Type B pancreatic cell (in vitro differentiated cells): Measurements from ENCODE around the gene FBXO2. TPM values are rescaled to one million over a fixed set of nuclear protein-coding genes. Genes with fewer than 3 reads are reported as not detected.

Experiments used
- DNase-seq: peaks from one replicate; pipeline ENCODE4 v3.0.0; 2021; ENCODE audit warnings: mixed read lengths; ENCODE audit not compliant: unreplicated experiment; ENCODE audit errors: extremely low spot score
- H3K27ac Mint-ChIP-seq: 2 replicates; pipeline ENCODE4 v1.8.0; 2021; ENCODE audit warnings: mild to moderate bottlenecking, mixed read lengths
- H3K27me3 Mint-ChIP-seq: 2 replicates; pipeline ENCODE4 v1.8.0; 2021; ENCODE audit warnings: mixed read lengths
- H3K36me3 Mint-ChIP-seq: 2 replicates; pipeline ENCODE4 v1.8.0; 2021; ENCODE audit warnings: mixed read lengths
- H3K4me1 Mint-ChIP-seq: one replicate; pipeline ENCODE4 v1.8.0; 2021; ENCODE audit warnings: mixed read lengths; ENCODE audit not compliant: unreplicated experiment
- H3K4me3 Mint-ChIP-seq: 2 replicates; pipeline ENCODE4 v1.8.0; 2021; ENCODE audit warnings: mild to moderate bottlenecking, mixed read lengths
- H3K9me3 Mint-ChIP-seq: 2 replicates; pipeline ENCODE4 v1.8.0; 2021; ENCODE audit warnings: mixed read lengths
- CTCF ChIP-seq: fragments of 200-600 bp; sonication (generic); conservative IDR thresholded peaks from 2 replicates; pipeline ENCODE4 v1.5.0; 2021; ENCODE audit warnings: antibody characterized with exemption, mild to moderate bottlenecking
- total RNA-seq: library from RNA; stranded (reverse); gene quantifications from 2 replicates; pipeline ENCODE4 v1.2.1, GENCODE V29; 2021; ENCODE audit warnings: low replicate concordance

The FBXO2 gene
- total RNA-seq, 1 donor from 2014 or later = 7.4 TPM

DNA sequence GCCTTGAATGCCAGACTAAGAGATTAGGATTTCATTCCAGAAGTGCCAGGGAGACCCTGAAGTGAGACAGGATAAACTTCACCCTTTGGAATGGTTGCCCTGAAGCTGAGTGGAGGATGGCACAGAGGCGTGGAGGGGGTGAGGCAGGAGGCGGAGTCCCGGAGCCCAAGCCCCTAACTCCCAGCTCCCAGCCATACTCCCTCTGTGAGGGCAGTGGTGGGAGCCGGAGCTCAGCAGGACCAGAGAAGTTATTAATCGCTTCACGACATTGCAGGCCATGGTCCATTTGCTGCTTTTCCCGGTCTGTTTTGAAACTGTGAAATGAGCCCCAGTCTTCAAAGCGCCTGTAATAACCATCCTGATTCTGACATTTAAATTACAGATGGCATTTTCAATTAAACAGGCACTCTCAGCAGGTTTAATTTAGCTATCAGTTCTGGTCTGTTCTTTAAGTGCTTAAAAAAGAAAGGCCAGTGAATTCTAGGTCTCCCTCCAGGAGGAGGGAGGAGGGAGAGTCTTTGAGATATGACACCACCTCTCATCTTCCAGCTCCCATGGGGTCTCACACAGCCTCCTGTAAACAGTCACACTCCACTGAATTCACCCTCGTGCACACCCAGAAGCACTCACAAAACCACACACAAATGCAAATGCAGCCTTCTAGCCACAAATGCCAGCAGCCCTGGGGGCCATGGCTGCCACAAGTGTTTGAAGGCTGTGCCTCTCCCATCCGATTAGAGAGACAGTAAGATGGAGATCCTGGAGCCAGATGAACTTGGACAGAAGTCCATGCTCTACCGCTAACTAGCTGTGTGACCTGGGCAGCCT is 19.6 kb downstream of the FBXO2 start:
- H3K4me3 Mint-ChIP-seq = no peak overlapping the region

GRCh38 chr1:11629184-11630016 is 24.8 kb downstream of the FBXO2 start:
- no peak overlapping the region for H3K27ac Mint-ChIP-seq
- H3K36me3 Mint-ChIP-seq = no peaks in the 10 kb centered on the region
- H3K4me1 Mint-ChIP-seq = no peaks in the 10 kb centered on the region
- DNase-seq = no peak
- H3K4me3 Mint-ChIP-seq = no peak overlapping the region
- TF ChIP-seq CTCF = no peak
- H3K27me3 Mint-ChIP-seq = peaks cover 26% of the 10 kb centered on the region
- H3K9me3 Mint-ChIP-seq = no peaks in the 10 kb centered on the region

More for the DNA sequence above, 19.6 kb downstream of the FBXO2 start:
- Mint-ChIP-seq H3K36me3 (no peaks in the 10 kb centered on the region), H3K27me3 (peaks cover 19% of the 10 kb centered on the region), H3K9me3 (no peaks in the 10 kb centered on the region), H3K27ac (no peak overlapping the region), H3K4me1 (no peaks in the 10 kb centered on the region)
- TF ChIP-seq CTCF = no peak
- DNase-seq = no peak

GRCh38 chr1:11628767-11629166 is 25.5 kb downstream of the FBXO2 start:
- H3K4me3 Mint-ChIP-seq = no peak overlapping the region
- H3K4me1 Mint-ChIP-seq = no peaks in the 10 kb centered on the region
- TF ChIP-seq CTCF = no peak
- H3K9me3 Mint-ChIP-seq = no peaks in the 10 kb centered on the region
- DNase-seq = no peak
- no peaks in the 10 kb centered on the region for H3K36me3 Mint-ChIP-seq
- no peak overlapping the region for H3K27ac Mint-ChIP-seq
- H3K27me3 Mint-ChIP-seq = peaks cover 22% of the 10 kb centered on the region

DNA sequence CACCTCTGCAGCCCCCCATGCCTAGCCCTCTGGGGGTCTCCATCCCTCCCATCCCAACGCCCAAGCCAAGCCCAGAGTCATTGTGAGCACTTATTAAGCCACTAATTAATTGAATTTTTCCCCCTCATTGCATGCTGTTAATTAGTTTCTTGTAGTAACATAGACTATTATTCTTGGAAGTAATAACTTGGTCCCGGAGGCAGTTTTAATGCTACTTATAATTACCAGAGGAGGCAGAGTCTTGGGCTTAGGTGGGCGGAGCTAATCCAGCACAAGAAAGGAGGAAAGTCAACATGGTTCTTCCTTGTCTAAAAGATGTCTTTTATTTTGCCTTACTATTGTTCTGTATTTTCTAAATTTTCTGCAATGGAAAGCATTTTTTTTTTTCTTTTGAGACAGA is 27.7 kb downstream of the FBXO2 start:
- Mint-ChIP-seq H3K9me3 (no peaks in the 10 kb centered on the region), H3K27ac (no peak overlapping the region), H3K4me3 (no peak overlapping the region), H3K27me3 (peaks cover 26% of the 10 kb centered on the region), H3K4me1 (no peaks in the 10 kb centered on the region), H3K36me3 (no peaks in the 10 kb centered on the region)
- no peak for TF ChIP-seq CTCF
- no peak for DNase-seq

- Mint-ChIP-seq H3K36me3 (no peaks in the 10 kb centered on the region), H3K9me3 (no peaks in the 10 kb centered on the region), H3K27ac (no peak overlapping the region), H3K27me3 (peaks cover 19% of the 10 kb centered on the region), H3K4me3 (no peak overlapping the region), H3K4me1 (no peaks in the 10 kb centered on the region)
- no peak for DNase-seq
- TF ChIP-seq CTCF = no peak
Measured at GRCh38 chr1:11623702-11624101, 30.5 kb downstream of the FBXO2 start.
